Transverse colon (tissue), 4 donors: Measurements from ENCODE around the gene RUNX1. TPM values are rescaled to one million over a fixed set of nuclear protein-coding genes. Genes with fewer than 3 reads are reported as not detected.

Experiments used
- DNase-seq: peaks from one replicate; pipeline ENCODE4 v3.0.0-alpha.2; 2019
- H3K27ac ChIP-seq, 4 donors: fragments of 200-600 bp; sonication (generic); 2 replicates each; pipeline ENCODE4 v1.5.1; 2016 to 2018; ENCODE audit warnings: inconsistent platforms in 4 of 4
- H3K27me3 ChIP-seq: fragments of 200-600 bp; sonication (generic); 2 replicates; pipeline ENCODE4 v1.5.1; 2017; ENCODE audit warnings: inconsistent platforms
- H3K36me3 ChIP-seq, 4 donors: fragments of 200-600 bp; sonication (generic); 2 replicates each; pipeline ENCODE4 v1.5.1; 2017 to 2019; ENCODE audit warnings: inconsistent platforms in 4 of 4
- H3K4me1 ChIP-seq, 4 donors: fragments of 200-600 bp; sonication (generic); 2 replicates each; pipeline ENCODE4 v1.5.1; 2017 to 2020; ENCODE audit warnings: inconsistent platforms in 4 of 4
- H3K4me3 ChIP-seq, 4 donors: fragments of 200-600 bp; sonication (generic); 1 replicate in 1 of 4; 2 replicates in 3 of 4; pipeline versions ENCODE4 v1.5.1 to v1.6.1; 2017 to 2019; ENCODE audit warnings: inconsistent platforms in 4 of 4
- H3K9me3 ChIP-seq, 2 donors: fragments of 200-600 bp; sonication (generic); 2 replicates each; pipeline ENCODE4 v1.5.1; 2017 to 2019; ENCODE audit warnings: inconsistent platforms in 2 of 2
- EP300 ChIP-seq: sonication (generic); formaldehyde crosslinking; IDR thresholded peaks from one replicate; pipeline ENCODE4 v1.6.1; 2017; ENCODE audit warnings: antibody characterized with exemption, low read depth
- POLR2A ChIP-seq: fragments of 450-650 bp; IDR thresholded peaks from one replicate; pipeline ENCODE4 v1.6.1; 2016; ENCODE audit warnings: antibody characterized with exemption, mild to moderate bottlenecking, moderate library complexity
- POLR2AphosphoS5 ChIP-seq, 3 donors: sonication (generic); formaldehyde crosslinking; IDR thresholded peaks; one replicate each; pipeline ENCODE4 v1.6.1; 2016; ENCODE audit warnings: antibody characterized with exemption in 3 of 3
- WGBS, 2 donors: methylation state at CpG; one replicate each; pipeline ENCODE4 v1.1.5; 2018; ENCODE audit warnings: low coverage in 1 of 2; 5-methylcytosine and 5-hydroxymethylcytosine counted together
- in situ Hi-C, 4 donors: fragments of 200-750 bp; cut with MboI; loops; one replicate each; pipeline versions ENCODE4 v1.15.0 to v1.15.1; 2017; ENCODE audit warnings: low sequenced_read_pairs in 3 of 4, low pct_ligation_motif_present in 1 of 4, low pct_unique_long_range_greater_than_20kb in 1 of 4
- intact Hi-C: fragments of 100-400 bp; cut with DNase I; formaldehyde crosslinking; loops from one replicate; pipeline ENCODE4 v1.15.1; 2023; ENCODE audit warnings: low total_unique reads
- total RNA-seq, 4 donors: library from RNA; depleted of rRNA; stranded (reverse); fragments of >200 nt; gene quantifications; one replicate each; pipeline ENCODE4 v1.1.0, GENCODE V29; 2016
- TF ChIP-seq, protein P1 (sequence below), 5 experiments: fragments of 200-600 bp in 3 of 5; fragments of 450-650 bp in 2 of 5; sonication (generic) in 3 of 5; IDR thresholded peaks; 1 replicate in 2 of 5; 2 replicates in 3 of 5; pipeline ENCODE4 v1.5.1; 2016 to 2017; ENCODE audit warnings: antibody characterized with exemption in 5 of 5, inconsistent platforms in 3 of 5, mild to moderate bottlenecking in 2 of 5, moderate library complexity in 1 of 5

RUNX1 gene
- total RNA-seq, 4 donors from 2014 or later, result 8.3 to 60.1 (median 34.7) TPM

DNA sequence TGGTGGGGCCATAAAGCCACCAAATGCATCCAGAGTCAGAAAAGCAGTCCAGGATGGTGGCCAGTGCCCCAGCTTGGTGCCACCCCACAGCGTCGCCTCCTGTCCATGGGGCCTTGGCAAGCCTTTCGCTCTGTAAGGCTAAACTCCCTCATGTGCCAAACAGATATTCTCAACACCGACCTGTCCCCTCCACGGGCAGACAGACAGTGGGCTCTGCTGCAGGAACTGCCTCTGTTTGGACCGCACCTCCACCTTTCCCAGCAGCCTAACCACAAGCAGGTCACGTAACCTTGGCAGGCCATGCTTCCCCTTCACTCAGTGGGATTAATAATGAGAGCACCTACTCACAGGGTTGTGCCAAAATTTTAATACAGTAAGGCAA is 11.7 kb downstream of the RUNX1 start:
- Histone ChIP-seq H3K4me1 (peaks cover 0 to 20% (median 7%) of the 10 kb centered on the region in 4 donors), H3K27ac (no peak overlapping the region), H3K9me3 (no peaks in the 10 kb centered on the region), H3K4me3 (no peak overlapping the region), H3K27me3 (no peaks in the 10 kb centered on the region), H3K36me3 (no peaks in the 10 kb centered on the region)
- intact Hi-C loops, result no loop called here
- WGBS, 2 donors, result 91% methylated on average over 7 of the region's 7 CpGs; no CpG with 5 or more reads in 1 of the 2 donors
- in situ Hi-C loops, result no loop called here
- no peak for TF ChIP-seq POLR2AphosphoS5 (IDR thresholded peaks at IDR 0.05)
- TF ChIP-seq EP300, result no peak
- TF ChIP-seq, protein P1, sequence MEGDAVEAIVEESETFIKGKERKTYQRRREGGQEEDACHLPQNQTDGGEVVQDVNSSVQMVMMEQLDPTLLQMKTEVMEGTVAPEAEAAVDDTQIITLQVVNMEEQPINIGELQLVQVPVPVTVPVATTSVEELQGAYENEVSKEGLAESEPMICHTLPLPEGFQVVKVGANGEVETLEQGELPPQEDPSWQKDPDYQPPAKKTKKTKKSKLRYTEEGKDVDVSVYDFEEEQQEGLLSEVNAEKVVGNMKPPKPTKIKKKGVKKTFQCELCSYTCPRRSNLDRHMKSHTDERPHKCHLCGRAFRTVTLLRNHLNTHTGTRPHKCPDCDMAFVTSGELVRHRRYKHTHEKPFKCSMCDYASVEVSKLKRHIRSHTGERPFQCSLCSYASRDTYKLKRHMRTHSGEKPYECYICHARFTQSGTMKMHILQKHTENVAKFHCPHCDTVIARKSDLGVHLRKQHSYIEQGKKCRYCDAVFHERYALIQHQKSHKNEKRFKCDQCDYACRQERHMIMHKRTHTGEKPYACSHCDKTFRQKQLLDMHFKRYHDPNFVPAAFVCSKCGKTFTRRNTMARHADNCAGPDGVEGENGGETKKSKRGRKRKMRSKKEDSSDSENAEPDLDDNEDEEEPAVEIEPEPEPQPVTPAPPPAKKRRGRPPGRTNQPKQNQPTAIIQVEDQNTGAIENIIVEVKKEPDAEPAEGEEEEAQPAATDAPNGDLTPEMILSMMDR (IDR thresholded peaks at IDR 0.05), result no peak
- no peak for TF ChIP-seq POLR2A
- DNase-seq, result no peak

- Histone ChIP-seq H3K9me3 (no peaks in the 10 kb centered on the region), H3K27ac (no peak overlapping the region), H3K27me3 (no peaks in the 10 kb centered on the region), H3K4me1 (peaks cover 0 to 20% (median 7%) of the 10 kb centered on the region in 4 donors), H3K4me3 (no peak overlapping the region), H3K36me3 (no peaks in the 10 kb centered on the region)
- TF ChIP-seq POLR2AphosphoS5 (IDR thresholded peaks at IDR 0.05) (no peak), EP300 (no peak), POLR2A (no peak)
- TF ChIP-seq, protein P1 (IDR thresholded peaks at IDR 0.05), result no peak
- intact Hi-C loops (no loop called here), in situ Hi-C loops (no loop called here)
- DNase-seq, result no peak
- 74 to 90% methylated on average over 2 to 11 of the region's 11 CpGs for WGBS, 2 donors
Observed at GRCh38 chr21:35036465-35037383, 12.4 kb downstream of the RUNX1 start.

DNA sequence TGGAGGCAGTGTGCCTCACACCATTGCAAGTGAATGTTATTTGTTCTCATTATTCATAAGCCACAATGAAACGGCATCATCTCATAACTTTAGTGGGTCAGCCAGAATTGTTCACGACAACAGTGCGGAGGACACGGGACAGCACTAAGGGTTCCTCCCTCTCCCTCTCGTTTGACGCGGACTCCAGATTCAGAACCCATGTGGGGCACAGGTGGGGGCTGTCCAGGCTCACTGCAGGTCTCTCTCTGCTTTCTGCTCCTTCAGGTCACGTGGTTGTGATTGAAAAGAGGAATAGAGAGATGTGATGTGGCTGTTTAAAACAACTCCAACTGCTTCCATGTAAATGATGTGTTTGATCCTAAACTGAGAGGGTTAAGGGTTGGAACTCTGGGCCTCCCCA is 13.5 kb downstream of the RUNX1 start:
- Histone ChIP-seq H3K27me3 (no peaks in the 10 kb centered on the region), H3K27ac (no peak overlapping the region), H3K36me3 (no peaks in the 10 kb centered on the region), H3K9me3 (no peaks in the 10 kb centered on the region), H3K4me3 (no peak overlapping the region), H3K4me1 (peaks cover 0 to 17% (median 7%) of the 10 kb centered on the region in 4 donors)
- intact Hi-C loops (no loop called here), in situ Hi-C loops (no loop called here)
- TF ChIP-seq POLR2A (no peak), EP300 (no peak), POLR2AphosphoS5 (IDR thresholded peaks at IDR 0.05) (no peak)
- TF ChIP-seq, protein P1 (IDR thresholded peaks at IDR 0.05), result no peak
- 85 to 97% methylated on average over 6 to 8 of the region's 8 CpGs for WGBS, 2 donors
- DNase-seq, result no peak

- H3K9me3 ChIP-seq, result no peaks in the 10 kb centered on the region
- no peaks in the 10 kb centered on the region for H3K36me3 ChIP-seq
- intact Hi-C loops (no loop called here), in situ Hi-C loops (no loop called here)
- 90 to 92% methylated on average over 4 to 8 of the region's 8 CpGs for WGBS, 2 donors
- no peak overlapping the region for H3K4me3 ChIP-seq
- peaks cover 0 to 14% (median 4%) of the 10 kb centered on the region in 4 donors for H3K4me1 ChIP-seq
- DNase-seq, result no peak
- TF ChIP-seq POLR2AphosphoS5 (IDR thresholded peaks at IDR 0.05) (no peak), POLR2A (no peak)
- TF ChIP-seq, protein P1 (IDR thresholded peaks at IDR 0.05), result no peak
- no peak overlapping the region for H3K27ac ChIP-seq
- H3K27me3 ChIP-seq, result no peaks in the 10 kb centered on the region
Observed at GRCh38 chr21:35035116-35035515, 14.0 kb downstream of the RUNX1 start.
